ENCODE measurements around the gene TRIM61. TPM values are rescaled to one million over a fixed set of nuclear protein-coding genes. Genes with fewer than 3 reads are reported as not detected.
"Not testable (repeated sequence)": the region's sequence is repeated elsewhere in the genome, so short reads cannot be mapped to it uniquely, and the experiment has no call there.

TRIM61 gene
- polyA plus RNA-seq, 2 donors, result 0.06 TPM

- H3K36me3 ChIP-seq (ENCODE audit: control insufficient read depth in 2 of 2, insufficient read depth in 2 of 2, low read length in 1 of 2), result no peaks in the 10 kb centered on the region
- 69 to 81% methylated on average over 5 of the region's 5 CpGs for WGBS, 2 donors
- peaks cover 0 to 6% of the 10 kb centered on the region in 2 donors for H3K27me3 ChIP-seq (ENCODE audit: control insufficient read depth in 1 of 2, insufficient read depth in 2 of 2, low read length in 2 of 2)
- H3K4me1 ChIP-seq (ENCODE audit: control insufficient read depth in 2 of 2, insufficient read depth in 2 of 2, low read length in 1 of 2), result no peaks in the 10 kb centered on the region
- H3K9me3 ChIP-seq (ENCODE audit: control insufficient read depth in 2 of 2, insufficient read depth in 1 of 2, low read depth in 1 of 2, low read length in 1 of 2), result no peaks in the 10 kb centered on the region
- H3K27ac ChIP-seq (ENCODE audit: low read depth in 2 of 2, low read length in 1 of 2), result no peak overlapping the region
- no peak overlapping the region for H3K4me3 ChIP-seq (ENCODE audit: low read depth in 1 of 2, low read length in 2 of 2)
Measured at GRCh38 chr4:165006886-165007285, 29.4 kb upstream of the TRIM61 start.

- H3K27me3 ChIP-seq (ENCODE audit: control insufficient read depth in 1 of 2, insufficient read depth in 2 of 2, low read length in 2 of 2), result peaks cover 0 to 6% of the 10 kb centered on the region in 2 donors
- H3K4me3 ChIP-seq (ENCODE audit: low read depth in 1 of 2, low read length in 2 of 2), result no peak overlapping the region
- H3K4me1 ChIP-seq (ENCODE audit: control insufficient read depth in 2 of 2, insufficient read depth in 2 of 2, low read length in 1 of 2), result no peaks in the 10 kb centered on the region
- WGBS, 2 donors, result 74 to 82% methylated on average over 9 of the region's 9 CpGs
- H3K36me3 ChIP-seq (ENCODE audit: control insufficient read depth in 2 of 2, insufficient read depth in 2 of 2, low read length in 1 of 2), result no peaks in the 10 kb centered on the region
- H3K27ac ChIP-seq (ENCODE audit: low read depth in 2 of 2, low read length in 1 of 2), result no peak overlapping the region
- H3K9me3 ChIP-seq (ENCODE audit: control insufficient read depth in 2 of 2, insufficient read depth in 1 of 2, low read depth in 1 of 2, low read length in 1 of 2), result no peaks in the 10 kb centered on the region
Measured at GRCh38 chr4:165006456-165006855, 29.0 kb upstream of the TRIM61 start.

DNA sequence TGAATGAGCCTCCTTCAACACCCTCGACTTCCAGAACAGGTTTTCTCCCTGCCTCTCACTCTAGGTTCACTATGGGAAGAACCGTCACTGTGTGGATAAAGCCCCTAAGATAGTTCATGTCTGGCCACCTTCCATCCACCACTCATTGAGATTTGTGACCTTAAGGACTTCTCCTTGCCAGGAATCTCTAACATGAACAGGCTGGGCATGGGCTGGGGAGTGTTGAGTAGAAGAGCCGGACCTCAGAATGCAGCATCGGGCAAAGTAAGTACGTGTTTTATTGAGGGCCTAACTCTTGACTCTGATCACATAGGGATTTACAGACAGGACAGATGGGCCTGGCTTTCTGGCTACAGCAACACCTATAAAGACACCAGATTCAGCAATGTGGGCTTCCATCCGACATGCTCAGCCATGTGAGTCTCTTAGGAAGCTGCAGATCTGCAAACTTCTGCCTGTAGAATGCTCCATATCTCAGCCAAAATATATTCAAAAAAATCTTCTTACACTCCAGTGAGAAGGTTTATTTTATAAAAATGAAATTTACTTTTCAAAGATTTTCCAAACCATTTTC lies 28.0 kb upstream of the TRIM61 start:
- H3K9me3 ChIP-seq (ENCODE audit: control insufficient read depth in 2 of 2, insufficient read depth in 1 of 2, low read depth in 1 of 2, low read length in 1 of 2), result no peaks in the 10 kb centered on the region
- H3K4me1 ChIP-seq (ENCODE audit: control insufficient read depth in 2 of 2, insufficient read depth in 2 of 2, low read length in 1 of 2), result no peaks in the 10 kb centered on the region
- no peaks in the 10 kb centered on the region for H3K27me3 ChIP-seq (ENCODE audit: control insufficient read depth in 1 of 2, insufficient read depth in 2 of 2, low read length in 2 of 2)
- WGBS, 2 donors, result 71 to 80% methylated on average over 6 of the region's 6 CpGs
- H3K4me3 ChIP-seq (ENCODE audit: low read depth in 1 of 2, low read length in 2 of 2), result no peak overlapping the region
- H3K36me3 ChIP-seq (ENCODE audit: control insufficient read depth in 2 of 2, insufficient read depth in 2 of 2, low read length in 1 of 2), result no peaks in the 10 kb centered on the region
- H3K27ac ChIP-seq (ENCODE audit: low read depth in 2 of 2, low read length in 1 of 2), result no peak overlapping the region

- H3K4me3 ChIP-seq (ENCODE audit: low read depth in 1 of 2, low read length in 2 of 2); H3K36me3 ChIP-seq (ENCODE audit: control insufficient read depth in 2 of 2, insufficient read depth in 2 of 2, low read length in 1 of 2); H3K4me1 ChIP-seq (ENCODE audit: control insufficient read depth in 2 of 2, insufficient read depth in 2 of 2, low read length in 1 of 2); H3K27me3 ChIP-seq (ENCODE audit: control insufficient read depth in 1 of 2, insufficient read depth in 2 of 2, low read length in 2 of 2); H3K9me3 ChIP-seq (ENCODE audit: control insufficient read depth in 2 of 2, insufficient read depth in 1 of 2, low read depth in 1 of 2, low read length in 1 of 2); H3K27ac ChIP-seq (ENCODE audit: low read depth in 2 of 2, low read length in 1 of 2): not testable (repeated sequence)
- 48 to 51% methylated on average over 3 to 4 of the region's 4 CpGs for WGBS, 2 donors
Measured at GRCh38 chr4:165001957-165002356, 24.5 kb upstream of the TRIM61 start.

- not testable (repeated sequence) for H3K9me3 ChIP-seq (ENCODE audit: control insufficient read depth in 2 of 2, insufficient read depth in 1 of 2, low read depth in 1 of 2, low read length in 1 of 2); H3K4me1 ChIP-seq (ENCODE audit: control insufficient read depth in 2 of 2, insufficient read depth in 2 of 2, low read length in 1 of 2); H3K36me3 ChIP-seq (ENCODE audit: control insufficient read depth in 2 of 2, insufficient read depth in 2 of 2, low read length in 1 of 2); H3K27ac ChIP-seq (ENCODE audit: low read depth in 2 of 2, low read length in 1 of 2); H3K27me3 ChIP-seq (ENCODE audit: control insufficient read depth in 1 of 2, insufficient read depth in 2 of 2, low read length in 2 of 2); H3K4me3 ChIP-seq (ENCODE audit: low read depth in 1 of 2, low read length in 2 of 2)
- WGBS, 2 donors, result 65 to 74% methylated on average over 2 of the region's 2 CpGs
Measured at GRCh38 chr4:164998526-164999080, 21.1 kb upstream of the TRIM61 start.

DNA sequence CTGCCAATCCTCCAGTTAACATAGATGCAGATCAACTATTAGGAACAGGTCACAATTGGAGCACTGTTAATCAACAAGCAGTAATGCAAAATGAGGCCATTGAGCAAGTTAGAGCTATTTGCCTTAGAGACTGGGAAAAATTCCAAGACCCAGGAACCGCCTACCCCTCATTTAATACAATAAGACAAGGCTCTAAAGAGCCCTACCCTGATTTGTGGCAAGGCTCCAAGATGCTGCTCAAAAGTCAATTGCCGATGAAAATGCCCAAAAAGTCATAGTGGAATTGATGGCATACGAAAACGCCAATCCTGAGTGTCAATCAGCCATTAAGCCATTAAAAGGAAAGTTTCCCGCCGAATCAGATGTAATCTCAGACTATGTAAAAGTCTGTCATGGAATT lies 20.5 kb upstream of the TRIM61 start:
- no peaks in the 10 kb centered on the region for H3K9me3 ChIP-seq (ENCODE audit: control insufficient read depth in 2 of 2, insufficient read depth in 1 of 2, low read depth in 1 of 2, low read length in 1 of 2)
- H3K4me3 ChIP-seq (ENCODE audit: low read depth in 1 of 2, low read length in 2 of 2), result no peak overlapping the region
- no peaks in the 10 kb centered on the region for H3K4me1 ChIP-seq (ENCODE audit: control insufficient read depth in 2 of 2, insufficient read depth in 2 of 2, low read length in 1 of 2)
- WGBS, 2 donors, result 59 to 61% methylated on average over 6 of the region's 6 CpGs
- H3K27me3 ChIP-seq (ENCODE audit: control insufficient read depth in 1 of 2, insufficient read depth in 2 of 2, low read length in 2 of 2), result no peaks in the 10 kb centered on the region
- H3K27ac ChIP-seq (ENCODE audit: low read depth in 2 of 2, low read length in 1 of 2), result no peak overlapping the region
- no peaks in the 10 kb centered on the region for H3K36me3 ChIP-seq (ENCODE audit: control insufficient read depth in 2 of 2, insufficient read depth in 2 of 2, low read length in 1 of 2)

DNA sequence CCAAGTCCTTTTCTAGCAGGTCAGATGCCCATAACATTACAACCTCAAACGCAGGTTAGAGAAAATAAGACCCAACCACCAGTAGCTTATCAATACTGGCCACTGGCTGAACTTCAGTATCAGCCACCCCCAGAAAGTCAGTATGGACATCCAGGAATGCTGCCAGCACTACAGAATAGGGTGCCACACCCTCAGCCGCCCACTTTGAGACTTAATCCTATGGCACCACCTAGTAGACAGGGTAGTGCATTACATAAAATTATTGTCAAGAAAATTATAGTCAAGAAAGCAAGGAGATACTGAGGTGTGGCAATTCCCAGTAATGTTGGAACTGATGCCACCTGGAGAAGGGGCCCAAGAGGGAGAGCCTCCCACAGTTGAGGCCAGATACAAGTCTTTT lies 19.9 kb upstream of the TRIM61 start:
- Histone ChIP-seq H3K36me3 (ENCODE audit: control insufficient read depth in 2 of 2, insufficient read depth in 2 of 2, low read length in 1 of 2) (no peaks in the 10 kb centered on the region), H3K4me3 (ENCODE audit: low read depth in 1 of 2, low read length in 2 of 2) (no peak overlapping the region), H3K27me3 (ENCODE audit: control insufficient read depth in 1 of 2, insufficient read depth in 2 of 2, low read length in 2 of 2) (no peaks in the 10 kb centered on the region), H3K27ac (ENCODE audit: low read depth in 2 of 2, low read length in 1 of 2) (no peak overlapping the region), H3K4me1 (ENCODE audit: control insufficient read depth in 2 of 2, insufficient read depth in 2 of 2, low read length in 1 of 2) (no peaks in the 10 kb centered on the region), H3K9me3 (ENCODE audit: control insufficient read depth in 2 of 2, insufficient read depth in 1 of 2, low read depth in 1 of 2, low read length in 1 of 2) (no peaks in the 10 kb centered on the region)
- 87 to 90% methylated on average over 2 of the region's 2 CpGs for WGBS, 2 donors

DNA sequence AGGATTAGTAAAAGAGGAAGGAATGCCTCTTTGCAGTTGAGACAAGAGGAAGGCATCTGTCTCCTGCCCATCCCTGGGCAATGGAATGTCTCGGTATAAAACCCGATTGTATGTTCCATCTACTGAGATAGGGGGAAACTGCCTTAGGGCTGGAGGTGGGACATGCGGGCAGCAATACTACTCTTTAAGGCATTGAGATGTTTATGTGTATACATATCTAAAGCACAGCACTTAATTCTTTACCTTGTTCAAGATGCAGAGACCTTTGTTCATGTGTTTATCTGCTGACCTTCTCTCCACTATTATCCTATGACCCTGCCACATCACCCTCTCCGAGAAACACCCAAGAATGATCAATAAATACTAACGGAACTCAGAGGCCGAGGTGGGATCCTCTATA lies 18.7 kb upstream of the TRIM61 start:
- not testable (repeated sequence) for H3K36me3 ChIP-seq (ENCODE audit: control insufficient read depth in 2 of 2, insufficient read depth in 2 of 2, low read length in 1 of 2); H3K4me1 ChIP-seq (ENCODE audit: control insufficient read depth in 2 of 2, insufficient read depth in 2 of 2, low read length in 1 of 2); H3K4me3 ChIP-seq (ENCODE audit: low read depth in 1 of 2, low read length in 2 of 2); H3K9me3 ChIP-seq (ENCODE audit: control insufficient read depth in 2 of 2, insufficient read depth in 1 of 2, low read depth in 1 of 2, low read length in 1 of 2); H3K27me3 ChIP-seq (ENCODE audit: control insufficient read depth in 1 of 2, insufficient read depth in 2 of 2, low read length in 2 of 2); H3K27ac ChIP-seq (ENCODE audit: low read depth in 2 of 2, low read length in 1 of 2)
- WGBS, 2 donors, result 80 to 89% methylated on average over 4 to 6 of the region's 6 CpGs

DNA sequence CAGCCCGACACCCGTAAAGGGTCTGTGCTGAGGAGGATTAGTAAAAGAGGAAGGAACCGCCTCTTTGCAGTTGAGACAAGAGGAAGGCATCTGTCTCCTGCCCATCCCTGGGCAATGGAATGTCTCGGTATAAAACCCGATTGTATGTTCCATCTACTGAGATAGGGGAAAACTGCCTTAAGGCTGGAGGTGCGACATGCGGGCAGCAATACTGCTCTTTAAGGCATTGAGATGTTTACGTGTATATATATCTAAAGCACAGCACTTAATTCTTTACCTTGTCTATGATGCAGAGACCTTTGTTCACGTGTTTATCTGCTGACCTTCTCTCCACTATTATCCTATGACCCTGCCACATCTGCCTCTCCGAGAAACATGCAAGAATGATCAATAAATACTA lies 13.3 kb upstream of the TRIM61 start:
- WGBS, 2 donors, result 78% methylated on average over 10 of the region's 10 CpGs
- H3K4me3 ChIP-seq (ENCODE audit: low read depth in 1 of 2, low read length in 2 of 2); H3K9me3 ChIP-seq (ENCODE audit: control insufficient read depth in 2 of 2, insufficient read depth in 1 of 2, low read depth in 1 of 2, low read length in 1 of 2); H3K36me3 ChIP-seq (ENCODE audit: control insufficient read depth in 2 of 2, insufficient read depth in 2 of 2, low read length in 1 of 2); H3K4me1 ChIP-seq (ENCODE audit: control insufficient read depth in 2 of 2, insufficient read depth in 2 of 2, low read length in 1 of 2); H3K27ac ChIP-seq (ENCODE audit: low read depth in 2 of 2, low read length in 1 of 2); H3K27me3 ChIP-seq (ENCODE audit: control insufficient read depth in 1 of 2, insufficient read depth in 2 of 2, low read length in 2 of 2): not testable (repeated sequence)

DNA sequence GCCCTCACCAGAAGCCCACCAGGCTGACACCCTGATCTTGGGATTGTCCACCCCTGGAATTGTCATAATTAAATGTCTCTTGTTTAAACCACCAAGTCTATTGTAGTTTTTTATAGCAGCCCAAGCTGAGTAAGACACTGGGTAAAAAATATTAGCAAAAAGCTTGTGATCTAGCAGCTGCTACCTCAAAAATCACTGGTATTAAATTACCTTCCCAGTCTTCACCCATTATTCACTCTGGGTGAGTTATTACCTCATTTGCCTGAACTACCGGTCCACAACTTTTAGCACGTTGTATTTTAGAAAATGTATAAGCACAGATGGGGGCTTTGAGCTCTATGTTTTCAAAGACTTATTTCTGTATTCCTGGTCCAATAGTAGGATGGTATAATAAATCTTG lies 12.0 kb upstream of the TRIM61 start:
- no peak overlapping the region for H3K27ac ChIP-seq (ENCODE audit: low read depth in 2 of 2, low read length in 1 of 2)
- WGBS, 2 donors, result 70 to 78% methylated on average over 2 of the region's 2 CpGs
- H3K9me3 ChIP-seq (ENCODE audit: control insufficient read depth in 2 of 2, insufficient read depth in 1 of 2, low read depth in 1 of 2, low read length in 1 of 2), result no peaks in the 10 kb centered on the region
- H3K4me3 ChIP-seq (ENCODE audit: low read depth in 1 of 2, low read length in 2 of 2), result no peak overlapping the region
- H3K27me3 ChIP-seq (ENCODE audit: control insufficient read depth in 1 of 2, insufficient read depth in 2 of 2, low read length in 2 of 2), result no peaks in the 10 kb centered on the region
- H3K4me1 ChIP-seq (ENCODE audit: control insufficient read depth in 2 of 2, insufficient read depth in 2 of 2, low read length in 1 of 2), result no peaks in the 10 kb centered on the region
- H3K36me3 ChIP-seq (ENCODE audit: control insufficient read depth in 2 of 2, insufficient read depth in 2 of 2, low read length in 1 of 2), result no peaks in the 10 kb centered on the region

Measured in esophagus (tissue), 2 donors.